Uterus (tissue), 4 donors: Measurements from ENCODE around the gene CCL11. TPM values are rescaled to one million over a fixed set of nuclear protein-coding genes. Genes with fewer than 3 reads are reported as not detected.

Experiments
- DNase-seq, 2 donors: peaks; one replicate each; pipeline ENCODE4 v3.0.0-alpha.2; 2019 to 2020
- H3K27ac ChIP-seq, 2 donors: fragments of 200-600 bp; sonication (generic); 1 replicate in 1 of 2; 2 replicates in 1 of 2; pipeline ENCODE4 v1.5.1; 2016 to 2018
- H3K27me3 ChIP-seq, 2 donors: fragments of 200-600 bp; sonication (generic); one replicate each; pipeline ENCODE4 v1.5.1; 2018 to 2019; ENCODE audit warnings: control low read depth in 1 of 2
- H3K36me3 ChIP-seq, 2 donors: fragments of 200-600 bp; sonication (generic); one replicate each; pipeline ENCODE4 v1.5.1; 2019; ENCODE audit warnings: control low read depth in 1 of 2
- H3K4me1 ChIP-seq, 2 donors: fragments of 200-600 bp; sonication (generic); one replicate each; pipeline ENCODE4 v1.5.1; 2018 to 2019; ENCODE audit warnings: control low read depth in 1 of 2
- H3K4me3 ChIP-seq, 2 donors: fragments of 200-600 bp; sonication (generic); 1 replicate in 1 of 2; 2 replicates in 1 of 2; pipeline ENCODE4 v1.5.1; 2018 to 2019; ENCODE audit warnings: mild to moderate bottlenecking in 1 of 2
- H3K9me3 ChIP-seq, 2 donors: fragments of 200-600 bp; sonication (generic); one replicate each; pipeline ENCODE4 v1.5.1; 2019; ENCODE audit warnings: control low read depth in 1 of 2
- CTCF ChIP-seq, 4 experiments: fragments of 200-600 bp in 2 of 4; fragments of 450-650 bp in 2 of 4; sonication (generic) in 2 of 4; IDR thresholded peaks; one replicate each; pipeline ENCODE4 v1.5.1; 2016 to 2019; ENCODE audit warnings: antibody characterized with exemption in 4 of 4, mild to moderate bottlenecking in 2 of 4, moderate library complexity in 1 of 4
- POLR2A ChIP-seq, 2 donors: fragments of 450-650 bp; IDR thresholded peaks; one replicate each; pipeline ENCODE4 v1.6.1; 2016; ENCODE audit warnings: antibody characterized with exemption in 2 of 2, mild to moderate bottlenecking in 1 of 2, moderate library complexity in 1 of 2
- intact Hi-C: fragments of 100-400 bp; cut with DNase I; formaldehyde crosslinking; loops from one replicate; pipeline ENCODE4 v1.15.1; 2023; ENCODE audit warnings: low total_unique reads
- total RNA-seq, 4 donors: library from RNA; depleted of rRNA in 3 of 4; stranded (reverse); fragments of >200 nt in 3 of 4; gene quantifications; one replicate each; pipeline versions ENCODE4 v1.1.0 to v1.2.4, GENCODE V29; 2014 to 2023
- donor health status: DM: yes; HTN: yes; CAD: no.

The CCL11 gene
- total RNA-seq, 4 donors from 2014 or later, result 4.9 TPM; not detected in 3

- intact Hi-C loops, result no loop called here
- Histone ChIP-seq H3K4me3 (no peak overlapping the region), H3K36me3 (no peaks in the 10 kb centered on the region), H3K27ac (no peak overlapping the region), H3K4me1 (no peaks in the 10 kb centered on the region), H3K9me3 (no peaks in the 10 kb centered on the region), H3K27me3 (no peaks in the 10 kb centered on the region)
- no peak for DNase-seq
- TF ChIP-seq CTCF (IDR thresholded peaks at IDR 0.05) (no peak), POLR2A (IDR thresholded peaks at IDR 0.05) (no peak)
These were observed 23.8 kb upstream of the CCL11 start for GRCh38 chr17:34261568-34262337.

GRCh38 chr17:34265711-34266110 is 19.8 kb upstream of the CCL11 start:
- H3K4me3 ChIP-seq, result no peak overlapping the region
- intact Hi-C loops, result no loop called here
- H3K9me3 ChIP-seq, result no peaks in the 10 kb centered on the region
- DNase-seq, result no peak
- H3K27ac ChIP-seq, result no peak overlapping the region
- H3K27me3 ChIP-seq, result no peaks in the 10 kb centered on the region
- H3K36me3 ChIP-seq, result no peaks in the 10 kb centered on the region
- no peak for TF ChIP-seq POLR2A (IDR thresholded peaks at IDR 0.05)
- no peak for TF ChIP-seq CTCF (IDR thresholded peaks at IDR 0.05)
- no peaks in the 10 kb centered on the region for H3K4me1 ChIP-seq

- no peak within 1 kb of the TSS for H3K27ac ChIP-seq
- no peaks in the 10 kb centered on the region for H3K27me3 ChIP-seq
- TF ChIP-seq POLR2A (IDR thresholded peaks at IDR 0.05) (no peak), CTCF (IDR thresholded peaks at IDR 0.05) (no peak)
- DNase-seq, result no peak
- intact Hi-C loops, result no loop called here
- no peaks in the 10 kb centered on the region for H3K36me3 ChIP-seq
- H3K4me3 ChIP-seq, result no peak within 1 kb of the TSS
- no peaks in the 10 kb centered on the region for H3K4me1 ChIP-seq
- H3K9me3 ChIP-seq, result no peaks in the 10 kb centered on the region
These were observed 15.6 kb upstream of the CCL11 start, which contains the start of gene CCL7 for GRCh38 chr17:34269969-34270368. Gene CCL7 (plus strand): TSS chr17:34270221. CDS start chr17:34270291, 70 bp downstream.

- Histone ChIP-seq H3K27ac (no peak overlapping the region), H3K9me3 (no peaks in the 10 kb centered on the region), H3K4me3 (no peak overlapping the region), H3K27me3 (no peaks in the 10 kb centered on the region), H3K36me3 (no peaks in the 10 kb centered on the region), H3K4me1 (no peaks in the 10 kb centered on the region)
- intact Hi-C loops, result no loop called here
- no peak for TF ChIP-seq POLR2A (IDR thresholded peaks at IDR 0.05)
- no peak for TF ChIP-seq CTCF (IDR thresholded peaks at IDR 0.05)
- no peak for DNase-seq
These were observed 9.7 kb upstream of the CCL11 start for GRCh38 chr17:34275881-34276280.

GRCh38 chr17:34276826-34277225 is 8.7 kb upstream of the CCL11 start:
- Histone ChIP-seq H3K9me3 (no peaks in the 10 kb centered on the region), H3K4me1 (no peaks in the 10 kb centered on the region), H3K27ac (no peak overlapping the region), H3K36me3 (no peaks in the 10 kb centered on the region), H3K4me3 (no peak overlapping the region), H3K27me3 (no peaks in the 10 kb centered on the region)
- TF ChIP-seq CTCF (IDR thresholded peaks at IDR 0.05) (no peak), POLR2A (IDR thresholded peaks at IDR 0.05) (no peak)
- intact Hi-C loops, result no loop called here
- DNase-seq, result no peak
